Naive B cell (primary cell): ENCODE measurements around the gene ULK4. TPM values are rescaled to one million over a fixed set of nuclear protein-coding genes. Genes with fewer than 3 reads are reported as not detected.
"Not testable (repeated sequence)": the region's sequence is repeated elsewhere in the genome, so short reads cannot be mapped to it uniquely, and the experiment has no call there.

Experiments used
- ATAC-seq, 2 donors: fragments of 150-1000 bp; cut with Tn5 transposase; 2 replicates each; pipeline ENCODE4 v1.10.0; 2021; ENCODE audit warnings: low read depth in 2 of 2, mild to moderate bottlenecking in 2 of 2, moderate library complexity in 2 of 2
- DNase-seq: peaks from one replicate; pipeline ENCODE4 v3.0.0; 2022
- H3K27ac Mint-ChIP-seq, 6 donors: one replicate each; pipeline ENCODE4 v1.8.0; 2020 to 2022; ENCODE audit warnings: mild to moderate bottlenecking in 6 of 6, mixed read lengths in 6 of 6, moderate library complexity in 5 of 6, inconsistent platforms in 2 of 6
- H3K27me3 Mint-ChIP-seq, 3 donors: one replicate each; pipeline ENCODE4 v1.8.0; 2021 to 2022; ENCODE audit warnings: mixed read lengths in 3 of 3, mild to moderate bottlenecking in 1 of 3
- H3K36me3 Mint-ChIP-seq, 2 donors: one replicate each; pipeline ENCODE4 v1.8.0; 2020 to 2022; ENCODE audit warnings: mixed read lengths in 2 of 2, inconsistent platforms in 1 of 2, mild to moderate bottlenecking in 1 of 2
- H3K4me1 Mint-ChIP-seq, 3 donors: one replicate each; pipeline ENCODE4 v1.8.0; 2020 to 2022; ENCODE audit warnings: mixed read lengths in 3 of 3, inconsistent platforms in 1 of 3, mild to moderate bottlenecking in 1 of 3, moderate library complexity in 1 of 3
- H3K4me3 Mint-ChIP-seq, 8 donors: one replicate each; pipeline ENCODE4 v1.8.0; 2020 to 2022; ENCODE audit warnings: mild to moderate bottlenecking in 8 of 8, mixed read lengths in 8 of 8, moderate library complexity in 8 of 8, inconsistent platforms in 2 of 8
- H3K9me3 Mint-ChIP-seq, 7 donors: one replicate each; pipeline ENCODE4 v1.8.0; 2020 to 2022; ENCODE audit warnings: mixed read lengths in 7 of 7, mild to moderate bottlenecking in 5 of 7, inconsistent platforms in 2 of 7, moderate library complexity in 1 of 7
- polyA plus RNA-seq, 6 donors: library from polyadenylated mRNA; unstranded; fragments of 300-500 nt; fragmentation: Illumina TruSeq; gene quantifications; one replicate each; pipeline ENCODE4 v1.2.3, GENCODE V29; 2021; ENCODE audit warnings: low read depth in 6 of 6

The ULK4 gene
- polyA plus RNA-seq, 6 donors from 2014 or later, result 5.5 to 20.8 (median 10.3) TPM

- no peaks in the 10 kb centered on the region for H3K36me3 Mint-ChIP-seq
- no peaks in the 10 kb centered on the region for H3K4me1 Mint-ChIP-seq
- H3K27ac Mint-ChIP-seq, result no peak overlapping the region
- no peak overlapping the region for H3K4me3 Mint-ChIP-seq
- H3K27me3 Mint-ChIP-seq, result no peaks in the 10 kb centered on the region
- no peaks in the 10 kb centered on the region for H3K9me3 Mint-ChIP-seq
- ATAC-seq, result no peak
- DNase-seq, result no peak
Observed at GRCh38 chr3:41985018-41985417, 23.1 kb upstream of the ULK4 start.

- not testable (repeated sequence) for ATAC-seq, H3K9me3 Mint-ChIP-seq, H3K36me3 Mint-ChIP-seq, DNase-seq, H3K27me3 Mint-ChIP-seq, H3K27ac Mint-ChIP-seq, H3K4me1 Mint-ChIP-seq, H3K4me3 Mint-ChIP-seq
Observed at GRCh38 chr3:41983091-41983490, 21.2 kb upstream of the ULK4 start.

- not testable (repeated sequence) for H3K36me3 Mint-ChIP-seq, H3K27me3 Mint-ChIP-seq, H3K4me1 Mint-ChIP-seq, H3K4me3 Mint-ChIP-seq, DNase-seq
- H3K27ac Mint-ChIP-seq, result peak overlapping the region in 1 of 6 donors; percentile 44
- H3K9me3 Mint-ChIP-seq, result peaks cover 3 to 13% (median 5%) of the 10 kb centered on the region in 7 donors
- ATAC-seq, result peak; percentile 37 to 47
Observed at GRCh38 chr3:41977401-41977800, 15.5 kb upstream of the ULK4 start.

- Mint-ChIP-seq H3K9me3 (peaks cover 3 to 13% (median 5%) of the 10 kb centered on the region in 7 donors), H3K36me3 (peaks cover 4 to 8% of the 10 kb centered on the region in 2 donors), H3K27ac (no peak overlapping the region), H3K27me3 (no peaks in the 10 kb centered on the region), H3K4me3 (no peak overlapping the region), H3K4me1 (peaks cover 0 to 10% (median 8%) of the 10 kb centered on the region in 3 donors)
- no peak for DNase-seq
- ATAC-seq, result no peak
Observed at GRCh38 chr3:41975416-41976103, 13.7 kb upstream of the ULK4 start.

- H3K27ac Mint-ChIP-seq, result no peak overlapping the region
- H3K9me3 Mint-ChIP-seq, result peaks cover 3 to 13% (median 5%) of the 10 kb centered on the region in 7 donors
- H3K4me1 Mint-ChIP-seq, result peaks cover 0 to 10% (median 8%) of the 10 kb centered on the region in 3 donors
- no peak for ATAC-seq
- H3K27me3 Mint-ChIP-seq, result no peaks in the 10 kb centered on the region
- peaks cover 4 to 8% of the 10 kb centered on the region in 2 donors for H3K36me3 Mint-ChIP-seq
- no peak for DNase-seq
- no peak overlapping the region for H3K4me3 Mint-ChIP-seq
Observed at GRCh38 chr3:41974223-41974622, 12.3 kb upstream of the ULK4 start.

- DNase-seq (no peak), ATAC-seq (no peak)
- peak overlapping the region in 2 of 6 donors; percentile 26 to 56 for H3K27ac Mint-ChIP-seq
- no peaks in the 10 kb centered on the region for H3K27me3 Mint-ChIP-seq
- H3K4me3 Mint-ChIP-seq, result peak overlapping the region in 1 of 8 donors; percentile 2
- peaks cover 4 to 8% of the 10 kb centered on the region in 2 donors for H3K36me3 Mint-ChIP-seq
- peaks cover 3 to 11% (median 5%) of the 10 kb centered on the region in 3 donors for H3K4me1 Mint-ChIP-seq
- H3K9me3 Mint-ChIP-seq, result peaks cover 3 to 13% (median 5%) of the 10 kb centered on the region in 7 donors
Observed at GRCh38 chr3:41972802-41973201, 10.9 kb upstream of the ULK4 start.

- Mint-ChIP-seq H3K36me3 (no peaks in the 10 kb centered on the region), H3K4me3 (no peak overlapping the region), H3K9me3 (no peaks in the 10 kb centered on the region), H3K27ac (no peak overlapping the region), H3K27me3 (no peaks in the 10 kb centered on the region), H3K4me1 (peaks cover 5 to 18% (median 13%) of the 10 kb centered on the region in 3 donors)
- no peak for DNase-seq
- ATAC-seq, result no peak
Observed at GRCh38 chr3:41966206-41966605, 4.3 kb upstream of the ULK4 start.

- Mint-ChIP-seq H3K27me3 (no peaks in the 10 kb centered on the region), H3K9me3 (no peaks in the 10 kb centered on the region), H3K36me3 (no peaks in the 10 kb centered on the region), H3K27ac (peak overlapping the region in 2 of 6 donors; percentile 99), H3K4me1 (peaks cover 11 to 27% (median 26%) of the 10 kb centered on the region in 3 donors), H3K4me3 (peak overlapping the region in 1 of 8 donors; percentile 92)
- no peak for DNase-seq
- ATAC-seq, result no peak
Observed at GRCh38 chr3:41963823-41964222, 1.9 kb upstream of the ULK4 start.

- H3K4me1 Mint-ChIP-seq, result peaks cover 11 to 27% (median 24%) of the 10 kb centered on the region in 3 donors
- DNase-seq, result peak; percentile 58
- H3K36me3 Mint-ChIP-seq, result no peaks in the 10 kb centered on the region
- H3K9me3 Mint-ChIP-seq, result no peaks in the 10 kb centered on the region
- H3K4me3 Mint-ChIP-seq, result peak overlapping the region; percentile 90 to 100 (median 97)
- peak; percentile 34 to 38 for ATAC-seq
- H3K27me3 Mint-ChIP-seq, result no peaks in the 10 kb centered on the region
- H3K27ac Mint-ChIP-seq, result peak overlapping the region; percentile 98 to 99 (median 99)
Observed at GRCh38 chr3:41960826-41961750, 815 bp downstream of the ULK4 start.

- DNase-seq (no peak), ATAC-seq (no peak)
- Mint-ChIP-seq H3K27me3 (no peaks in the 10 kb centered on the region), H3K36me3 (no peaks in the 10 kb centered on the region), H3K4me1 (peaks cover 7 to 18% (median 15%) of the 10 kb centered on the region in 3 donors), H3K4me3 (no peak overlapping the region), H3K27ac (no peak overlapping the region), H3K9me3 (no peaks in the 10 kb centered on the region)
Observed at GRCh38 chr3:41956574-41956973, 5.3 kb downstream of the ULK4 start.

- peaks cover 0 to 7% (median 3%) of the 10 kb centered on the region in 3 donors for H3K4me1 Mint-ChIP-seq
- ATAC-seq, result no peak
- H3K36me3 Mint-ChIP-seq, result peaks cover 0 to 4% of the 10 kb centered on the region in 2 donors
- H3K9me3 Mint-ChIP-seq, result no peaks in the 10 kb centered on the region
- H3K27ac Mint-ChIP-seq, result no peak overlapping the region
- no peak for DNase-seq
- peak overlapping the region in 1 of 8 donors; percentile 44 for H3K4me3 Mint-ChIP-seq
- H3K27me3 Mint-ChIP-seq, result no peaks in the 10 kb centered on the region
Observed at GRCh38 chr3:41955192-41955591, 6.7 kb downstream of the ULK4 start.

GRCh38 chr3:41943311-41943843 lies 18.5 kb downstream of the ULK4 start:
- DNase-seq (no peak), ATAC-seq (no peak)
- peaks cover 6 to 8% of the 10 kb centered on the region in 2 donors for H3K36me3 Mint-ChIP-seq
- no peaks in the 10 kb centered on the region for H3K9me3 Mint-ChIP-seq
- H3K4me3 Mint-ChIP-seq, result no peak overlapping the region
- no peaks in the 10 kb centered on the region for H3K27me3 Mint-ChIP-seq
- peak overlapping the region in 3 of 6 donors; percentile 2 to 28 (median 15) for H3K27ac Mint-ChIP-seq
- peaks cover 0 to 10% (median 6%) of the 10 kb centered on the region in 3 donors for H3K4me1 Mint-ChIP-seq

GRCh38 chr3:41940393-41940792 lies 21.5 kb downstream of the ULK4 start:
- ATAC-seq (no peak), DNase-seq (no peak)
- Mint-ChIP-seq H3K9me3 (peaks cover 0 to 4% (median 0%) of the 10 kb centered on the region in 7 donors), H3K36me3 (peaks cover 4 to 8% of the 10 kb centered on the region in 2 donors), H3K27ac (no peak overlapping the region), H3K27me3 (no peaks in the 10 kb centered on the region), H3K4me3 (no peak overlapping the region), H3K4me1 (peaks cover 0 to 10% (median 3%) of the 10 kb centered on the region in 3 donors)
